ENCODE results near the gene MAP2K5. TPM values are rescaled to one million over a fixed set of nuclear protein-coding genes. Genes with fewer than 3 reads are reported as not detected.

MAP2K5 gene
- total RNA-seq, 1 experiment from 2014 or later, result 13.6 TPM

- H3K27ac Mint-ChIP-seq, result no peak overlapping the region
- H3K27me3 Mint-ChIP-seq (ENCODE audit: low read depth), result no peaks in the 10 kb centered on the region
Observed at GRCh38 chr15:67805666-67806516, 263.4 kb downstream of the MAP2K5 start.

More at GRCh38 chr15:67805666-67806516, 263.4 kb downstream of the MAP2K5 start:
- no peaks in the 10 kb centered on the region for H3K9me3 Mint-ChIP-seq
- ChIA-PET CTCF (interaction anchor here (1.0 to 1.7 kb wide), 2 partner anchors 15 to 27 kb away, joined by 3 read pairs; no protein-coding TSS in a partner anchor), POLR2A (no interaction called here)
- TF ChIP-seq ERG (CRISPR knock-in tag; IDR thresholded peaks at IDR 0.05), result no peak
- no peak for TF ChIP-seq PREB (CRISPR knock-in tag; IDR thresholded peaks at IDR 0.05; ENCODE audit: borderline replicate concordance)
- TF ChIP-seq CDX4 (CRISPR knock-in tag; IDR thresholded peaks at IDR 0.05; ENCODE audit: borderline replicate concordance), result no peak
- TF ChIP-seq MLX (CRISPR knock-in tag; IDR thresholded peaks at IDR 0.05), result no peak
- no peak for TF ChIP-seq JUN (CRISPR knock-in tag; IDR thresholded peaks at IDR 0.05)
- TF ChIP-seq E2F1 (CRISPR knock-in tag; IDR thresholded peaks at IDR 0.05), result no peak
- no peak for TF ChIP-seq ZNF121 (CRISPR knock-in tag; IDR thresholded peaks at IDR 0.05)
- no peak for TF ChIP-seq MXD4 (CRISPR knock-in tag; IDR thresholded peaks at IDR 0.05; ENCODE audit: borderline replicate concordance)
- TF ChIP-seq ZNF671 (CRISPR knock-in tag; IDR thresholded peaks at IDR 0.05), result no peak
- no peak for TF ChIP-seq ZBTB43 (CRISPR knock-in tag; IDR thresholded peaks at IDR 0.05)
- TF ChIP-seq CREB1 (CRISPR knock-in tag; IDR thresholded peaks at IDR 0.05), result no peak
- TF ChIP-seq FOXP1 (CRISPR knock-in tag; IDR thresholded peaks at IDR 0.05; ENCODE audit: borderline replicate concordance), result no peak
- TF ChIP-seq OVOL2 (CRISPR knock-in tag; IDR thresholded peaks at IDR 0.05; ENCODE audit: borderline replicate concordance), result no peak
- no peak for TF ChIP-seq ATF2 (CRISPR knock-in tag; IDR thresholded peaks at IDR 0.05; ENCODE audit: borderline replicate concordance, low read depth)
- no peak for TF ChIP-seq FOXK1 (CRISPR knock-in tag; IDR thresholded peaks at IDR 0.05)
- TF ChIP-seq AR (CRISPR knock-in tag; IDR thresholded peaks at IDR 0.05), result no peak
- no peak for TF ChIP-seq KAT7 (CRISPR knock-in tag; IDR thresholded peaks at IDR 0.05; ENCODE audit: borderline replicate concordance)
- no peak for TF ChIP-seq RORB (CRISPR knock-in tag; IDR thresholded peaks at IDR 0.05)
- H3K4me1 Mint-ChIP-seq, result peaks cover 29% of the 10 kb centered on the region
- no peak for ATAC-seq
- no peak overlapping the region for H3K4me3 Mint-ChIP-seq
- no peak for DNase-seq (ENCODE audit: low spot score)
- no peaks in the 10 kb centered on the region for H3K36me3 Mint-ChIP-seq

All from WTC11 (cell line).